Upper lobe of left lung (tissue), 4 donors: ENCODE results near the gene METTL25B.

ENCODE experiments used
- CTCF ChIP-seq, 6 experiments: fragments of 450-650 bp in 4 of 6; fragments of 200-600 bp in 2 of 6; sonication (generic) in 2 of 6; IDR thresholded peaks; one replicate each; pipeline ENCODE4 v1.5.1; 2016 to 2019; ENCODE audit warnings: antibody characterized with exemption in 6 of 6
- EP300 ChIP-seq, 4 donors: sonication (generic); formaldehyde crosslinking; IDR thresholded peaks; one replicate each; pipeline ENCODE4 v1.5.1; 2017; ENCODE audit warnings: antibody characterized with exemption in 4 of 4, control low read depth in 2 of 4
- POLR2A ChIP-seq, 4 donors: fragments of 450-650 bp; IDR thresholded peaks; one replicate each; pipeline ENCODE4 v1.5.1; 2016 to 2017; ENCODE audit warnings: antibody characterized with exemption in 4 of 4, mild to moderate bottlenecking in 2 of 4

- TF ChIP-seq EP300 (IDR thresholded peaks at IDR 0.05), result no peak
- TF ChIP-seq CTCF (IDR thresholded peaks at IDR 0.05), result no peak
- TF ChIP-seq POLR2A (IDR thresholded peaks at IDR 0.05), result no peak
Observed at GRCh38 chr1:156706657-156707416, 21.4 kb upstream of the METTL25B start.
